Measurements from ENCODE around the gene GSS.

DNA sequence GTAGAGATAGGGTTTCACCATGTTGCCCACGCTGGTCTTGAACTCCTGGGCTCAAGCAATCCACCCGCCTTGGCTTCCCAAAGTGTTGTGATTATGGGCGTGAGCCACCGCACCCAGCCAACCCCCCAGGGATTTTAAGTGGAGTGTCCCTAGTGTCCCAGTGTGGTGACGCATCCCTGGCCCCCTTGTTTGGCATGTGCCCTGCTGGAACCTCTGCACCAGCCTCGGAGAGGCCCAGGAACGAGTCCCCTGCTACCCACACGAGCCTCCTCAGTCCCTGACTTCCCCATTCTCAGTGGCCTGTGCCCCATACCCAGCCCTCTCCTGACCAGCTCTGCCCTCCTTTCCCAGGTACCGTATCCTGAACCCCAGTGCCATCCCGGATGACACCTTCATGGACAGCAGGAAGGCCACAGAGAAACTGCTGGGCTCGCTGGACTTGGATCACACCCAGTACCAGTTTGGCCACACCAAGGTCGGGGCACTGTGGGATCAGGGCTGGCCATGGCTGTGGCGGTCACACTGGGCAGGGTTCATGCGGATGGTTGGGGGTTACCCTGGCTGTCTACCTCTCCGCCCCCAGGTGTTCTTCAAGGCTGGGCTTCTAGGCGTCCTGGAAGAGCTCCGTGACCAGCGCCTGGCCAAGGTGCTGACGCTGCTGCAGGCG, 37.3 kb upstream of the GSS start:
- TF ChIP-seq TAF1 (IDR thresholded peaks at IDR 0.05; ENCODE audit: low read depth, low read length) (no peak), POLR2A (IDR thresholded peaks at IDR 0.05; ENCODE audit: low read depth, low read length) (no peak), POLR2AphosphoS5 (IDR thresholded peaks at IDR 0.05; ENCODE audit: low read depth, low read length) (no peak)
